ENCODE results near the gene LDLR. TPM values are rescaled to one million over a fixed set of nuclear protein-coding genes. Genes with fewer than 3 reads are reported as not detected.

LDLR gene
- total and polyA plus RNA-seq, 2 experiments from 2014 or later, result 13.8 to 29.6 TPM

DNA sequence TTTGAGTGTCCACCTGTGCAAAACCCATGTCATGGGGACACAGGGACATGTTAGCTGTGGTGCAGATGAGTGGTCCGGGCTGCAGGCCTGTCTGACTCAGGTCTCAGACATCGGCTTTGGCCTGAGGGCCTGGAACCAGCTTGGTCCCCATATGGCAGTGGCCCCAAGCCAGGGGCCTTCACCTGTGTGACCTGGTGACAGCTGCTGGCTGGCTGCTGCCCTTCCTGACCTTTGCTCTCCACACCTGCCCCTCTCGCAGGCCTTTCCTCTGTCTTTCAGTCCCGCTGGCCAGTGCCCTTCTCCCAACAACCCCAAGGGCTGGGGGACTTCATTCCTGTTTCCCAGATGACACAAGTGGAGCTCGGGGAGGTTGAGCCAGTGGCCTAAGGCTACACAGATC is 22.9 kb upstream of the LDLR start:
- Histone ChIP-seq H2AFZ (no peak overlapping the region), H3K9me3 (ENCODE audit: low read depth) (no peaks in the 10 kb centered on the region), H3K4me2 (ENCODE audit: unreplicated experiment) (no peak overlapping the region), H3K9me2 (ENCODE audit: insufficient read depth) (no peaks in the 10 kb centered on the region), H3K36me3 (ENCODE audit: low read depth) (peaks cover 8% of the 10 kb centered on the region; the same call in 1 of the 2 replicates), H3K4me3 (no peak overlapping the region), H3K9ac (no peak overlapping the region), H3K27ac (no peak overlapping the region), H3K79me2 (ENCODE audit: insufficient read depth) (no peaks in the 10 kb centered on the region), H3K27me3 (replicated peaks; ENCODE audit: insufficient read depth) (no peaks in the 10 kb centered on the region), H3K4me1 (ENCODE audit: insufficient read depth) (no peaks in the 10 kb centered on the region), H3F3A (ENCODE audit: insufficient read depth) (no peaks in the 10 kb centered on the region), H4K20me1 (ENCODE audit: insufficient read depth) (no peaks in the 10 kb centered on the region)
- 94 to 98% methylated on average over 5 of the region's 5 CpGs for WGBS, 2 experiments (ENCODE audit: low coverage in 1 of 2, low lambda C conversion rate in 2 of 2, missing lambda C conversion rate in 2 of 2)
- no peak for DNase-seq
- in situ Hi-C loops (cut with MboI), result no loop called here
- TF ChIP-seq EZH2 (IDR thresholded peaks at IDR 0.05; ENCODE audit: insufficient read depth, poor library complexity, severe bottlenecking), result no peak
- TF ChIP-seq EZH2phosphoT487 (IDR thresholded peaks at IDR 0.05; ENCODE audit: insufficient read depth, low read depth), result no peak

DNA sequence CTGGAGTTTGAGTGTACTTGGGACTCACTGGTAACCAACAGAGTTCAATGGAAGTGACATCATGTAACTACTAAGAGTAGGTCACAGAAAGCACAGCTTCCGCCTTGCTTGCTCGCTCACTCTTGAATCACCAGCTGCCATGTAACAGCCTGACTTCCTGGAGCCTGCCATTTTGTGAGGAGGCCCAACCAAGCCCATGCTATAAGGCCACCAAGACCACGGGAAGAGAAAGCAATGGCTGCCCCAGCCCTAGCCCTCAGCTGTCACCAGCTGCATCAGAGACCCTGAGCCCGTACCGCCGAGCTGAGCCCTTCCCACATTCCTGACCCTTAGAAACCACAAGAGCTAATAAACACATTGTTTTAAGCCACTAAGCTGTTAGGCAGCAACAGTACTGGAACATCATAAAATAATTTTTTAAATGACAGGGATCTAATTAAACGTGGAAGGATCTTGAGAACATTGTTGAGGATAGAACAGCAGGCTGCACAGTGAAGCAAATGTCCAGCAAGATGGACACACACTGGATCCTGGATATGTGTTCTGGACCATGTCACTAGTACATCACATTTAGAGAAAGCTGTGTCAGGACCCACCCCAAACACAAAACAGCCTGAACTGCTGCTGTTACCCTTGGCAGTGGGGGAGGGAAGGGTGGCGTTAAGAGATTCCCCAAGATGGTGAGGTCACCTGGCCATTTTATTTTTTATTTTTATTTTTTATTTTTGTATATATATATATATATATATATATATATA is 21.7 kb upstream of the LDLR start:
- H3K9me3 ChIP-seq (ENCODE audit: low read depth), result no peaks in the 10 kb centered on the region
- in situ Hi-C loops (cut with MboI), result no loop called here
- no peak overlapping the region for H3K4me3 ChIP-seq
- no peaks in the 10 kb centered on the region for H3K4me1 ChIP-seq (ENCODE audit: insufficient read depth)
- H3K27ac ChIP-seq, result no peak overlapping the region
- DNase-seq, result peak; percentile 25
- H4K20me1 ChIP-seq (ENCODE audit: insufficient read depth), result no peaks in the 10 kb centered on the region
- H3K4me2 ChIP-seq (ENCODE audit: unreplicated experiment), result no peak overlapping the region
- H3K79me2 ChIP-seq (ENCODE audit: insufficient read depth), result no peaks in the 10 kb centered on the region
- no peaks in the 10 kb centered on the region for H3K9me2 ChIP-seq (ENCODE audit: insufficient read depth)
- no peak overlapping the region for H3K9ac ChIP-seq
- TF ChIP-seq EZH2 (IDR thresholded peaks at IDR 0.05; ENCODE audit: insufficient read depth, poor library complexity, severe bottlenecking), result no peak
- no peak for TF ChIP-seq EZH2phosphoT487 (IDR thresholded peaks at IDR 0.05; ENCODE audit: insufficient read depth, low read depth)
- peaks cover 8% of the 10 kb centered on the region; the same call in 1 of the 2 replicates for H3K36me3 ChIP-seq (ENCODE audit: low read depth)
- peaks cover 5% of the 10 kb centered on the region; the same call in 1 of the 2 replicates for H3F3A ChIP-seq (ENCODE audit: insufficient read depth)
- no peaks in the 10 kb centered on the region for H3K27me3 ChIP-seq (replicated peaks; ENCODE audit: insufficient read depth)
- 96 to 99% methylated on average over 8 of the region's 8 CpGs for WGBS, 2 experiments (ENCODE audit: low coverage in 1 of 2, low lambda C conversion rate in 2 of 2, missing lambda C conversion rate in 2 of 2)
- H2AFZ ChIP-seq, result no peak overlapping the region

DNA sequence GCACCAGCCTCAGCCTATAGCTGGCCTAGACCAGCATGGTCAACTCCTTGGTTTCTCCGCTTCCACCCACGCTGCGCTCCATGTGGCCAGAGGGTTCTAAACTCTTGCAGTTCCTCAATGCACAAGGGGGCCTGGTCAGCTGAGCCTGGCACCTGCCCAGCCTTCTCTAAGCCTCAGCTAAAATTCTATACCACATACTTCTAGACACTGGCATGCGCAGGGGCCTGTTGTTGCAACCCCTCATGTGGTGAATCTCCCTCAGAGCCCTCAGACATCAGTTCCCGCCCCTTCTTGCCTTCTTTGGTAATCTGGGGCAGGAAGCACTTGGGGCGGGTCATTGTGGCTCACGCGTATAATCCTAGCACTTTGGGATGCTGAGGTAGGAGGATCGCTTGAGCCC is 19.7 kb upstream of the LDLR start:
- Histone ChIP-seq H4K20me1 (ENCODE audit: insufficient read depth) (no peaks in the 10 kb centered on the region), H3K9me2 (ENCODE audit: insufficient read depth) (no peaks in the 10 kb centered on the region), H3K79me2 (ENCODE audit: insufficient read depth) (no peaks in the 10 kb centered on the region), H2AFZ (no peak overlapping the region), H3K9me3 (ENCODE audit: low read depth) (no peaks in the 10 kb centered on the region), H3K4me1 (ENCODE audit: insufficient read depth) (peaks cover 7% of the 10 kb centered on the region), H3K27me3 (replicated peaks; ENCODE audit: insufficient read depth) (no peaks in the 10 kb centered on the region), H3F3A (ENCODE audit: insufficient read depth) (peaks cover 7% of the 10 kb centered on the region; the same call in 1 of the 2 replicates), H3K36me3 (ENCODE audit: low read depth) (peaks cover 6% of the 10 kb centered on the region; the same call in 1 of the 2 replicates), H3K27ac (no peak overlapping the region), H3K9ac (no peak overlapping the region), H3K4me3 (no peak overlapping the region), H3K4me2 (ENCODE audit: unreplicated experiment) (no peak overlapping the region)
- TF ChIP-seq EZH2phosphoT487 (IDR thresholded peaks at IDR 0.05; ENCODE audit: insufficient read depth, low read depth), result no peak
- TF ChIP-seq EZH2 (IDR thresholded peaks at IDR 0.05; ENCODE audit: insufficient read depth, poor library complexity, severe bottlenecking), result no peak
- WGBS, 2 experiments (ENCODE audit: low coverage in 1 of 2, low lambda C conversion rate in 2 of 2, missing lambda C conversion rate in 2 of 2), result 93% methylated on average over 9 of the region's 9 CpGs
- in situ Hi-C loops (cut with MboI), result no loop called here
- no peak for DNase-seq

DNA sequence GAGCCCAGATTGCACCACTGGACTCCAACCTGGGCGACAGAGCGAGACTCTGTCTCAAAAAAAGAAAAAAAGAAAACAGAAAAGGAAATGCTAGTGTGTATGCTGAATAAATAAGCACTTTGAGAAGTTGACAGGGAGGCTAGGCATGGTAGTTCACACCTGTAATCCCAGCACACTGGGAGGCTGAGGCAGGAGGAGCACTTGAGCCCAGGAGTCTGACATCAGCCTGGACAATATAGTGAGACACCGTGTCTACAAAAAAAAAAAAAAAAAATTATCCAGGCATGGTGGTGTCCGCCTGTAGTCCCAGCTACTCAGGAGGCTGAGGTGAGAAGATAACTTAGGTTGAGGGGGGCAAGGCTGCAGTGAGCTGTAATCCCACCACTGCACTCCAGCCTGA is 19.1 kb upstream of the LDLR start:
- Histone ChIP-seq H3K36me3 (ENCODE audit: low read depth) (peaks cover 6% of the 10 kb centered on the region; the same call in 1 of the 2 replicates), H3K4me1 (ENCODE audit: insufficient read depth) (peaks cover 7% of the 10 kb centered on the region), H3K27ac (no peak overlapping the region), H4K20me1 (ENCODE audit: insufficient read depth) (no peaks in the 10 kb centered on the region), H2AFZ (no peak overlapping the region), H3K9ac (no peak overlapping the region), H3K4me3 (no peak overlapping the region), H3K9me2 (ENCODE audit: insufficient read depth) (no peaks in the 10 kb centered on the region), H3K4me2 (ENCODE audit: unreplicated experiment) (no peak overlapping the region), H3K27me3 (replicated peaks; ENCODE audit: insufficient read depth) (no peaks in the 10 kb centered on the region), H3F3A (ENCODE audit: insufficient read depth) (peaks cover 7% of the 10 kb centered on the region; the same call in 1 of the 2 replicates), H3K79me2 (ENCODE audit: insufficient read depth) (no peaks in the 10 kb centered on the region), H3K9me3 (ENCODE audit: low read depth) (no peaks in the 10 kb centered on the region)
- in situ Hi-C loops (cut with MboI), result no loop called here
- TF ChIP-seq EZH2phosphoT487 (IDR thresholded peaks at IDR 0.05; ENCODE audit: insufficient read depth, low read depth) (no peak), EZH2 (IDR thresholded peaks at IDR 0.05; ENCODE audit: insufficient read depth, poor library complexity, severe bottlenecking) (no peak)
- no peak for DNase-seq
- WGBS, 2 experiments (ENCODE audit: low coverage in 1 of 2, low lambda C conversion rate in 2 of 2, missing lambda C conversion rate in 2 of 2), result 84 to 89% methylated on average over 4 of the region's 4 CpGs

Measured in GM23248 (cell line).